Lower lobe of right lung (tissue), 2 donors: Measurements from ENCODE around the gene SLC43A3. TPM values are rescaled to one million over a fixed set of nuclear protein-coding genes. Genes with fewer than 3 reads are reported as not detected.

Experiments used
- ATAC-seq, 2 donors: fragments of 200-7000 bp; cut with Tn5 transposase; one replicate each; pipeline ENCODE4 v1.9.1; 2020 to 2022; ENCODE audit warnings: mild to moderate bottlenecking in 2 of 2, moderate library complexity in 2 of 2
- DNase-seq: peaks from one replicate; pipeline ENCODE4 v3.0.0-alpha.2; 2020
- H3K27ac ChIP-seq: fragments of 200-600 bp; one replicate; pipeline ENCODE4 v1.8.0; 2022
- H3K27me3 ChIP-seq: fragments of 200-600 bp; one replicate; pipeline ENCODE4 v1.8.0; 2022; ENCODE audit warnings: low read depth
- H3K36me3 ChIP-seq: fragments of 200-600 bp; one replicate; pipeline ENCODE4 v1.8.0; 2022; ENCODE audit warnings: mild to moderate bottlenecking
- H3K4me1 ChIP-seq: fragments of 200-600 bp; one replicate; pipeline ENCODE4 v1.8.0; 2022
- H3K4me3 ChIP-seq: fragments of 200-600 bp; one replicate; pipeline ENCODE4 v1.8.0; 2022; ENCODE audit warnings: mild to moderate bottlenecking
- H3K9me3 ChIP-seq: fragments of 200-600 bp; one replicate; pipeline ENCODE4 v1.8.0; 2022
- intact Hi-C: fragments of 100-400 bp; cut with DNase I; formaldehyde crosslinking; loops from one replicate; pipeline ENCODE4 v1.11.0; 2022
- total RNA-seq: library from RNA; stranded (reverse); fragmentation: NEBNext Ultra II Directional; extraction: Animal tissue kit (Norgen Biotek cat#: 25700); gene quantifications from one replicate; pipeline ENCODE4 v1.2.1, GENCODE V29; 2021
- TF ChIP-seq, protein P1 (sequence below): fragments of 200-600 bp; IDR thresholded peaks from one replicate; pipeline ENCODE4 v1.8.0; 2022; ENCODE audit warnings: antibody characterized with exemption, mild to moderate bottlenecking
- donor health status: DM: no; HTN: yes; CAD: no; lungs with severe emphysema.

The SLC43A3 gene
- total RNA-seq, 1 donor from 2014 or later, result 102 TPM

DNA sequence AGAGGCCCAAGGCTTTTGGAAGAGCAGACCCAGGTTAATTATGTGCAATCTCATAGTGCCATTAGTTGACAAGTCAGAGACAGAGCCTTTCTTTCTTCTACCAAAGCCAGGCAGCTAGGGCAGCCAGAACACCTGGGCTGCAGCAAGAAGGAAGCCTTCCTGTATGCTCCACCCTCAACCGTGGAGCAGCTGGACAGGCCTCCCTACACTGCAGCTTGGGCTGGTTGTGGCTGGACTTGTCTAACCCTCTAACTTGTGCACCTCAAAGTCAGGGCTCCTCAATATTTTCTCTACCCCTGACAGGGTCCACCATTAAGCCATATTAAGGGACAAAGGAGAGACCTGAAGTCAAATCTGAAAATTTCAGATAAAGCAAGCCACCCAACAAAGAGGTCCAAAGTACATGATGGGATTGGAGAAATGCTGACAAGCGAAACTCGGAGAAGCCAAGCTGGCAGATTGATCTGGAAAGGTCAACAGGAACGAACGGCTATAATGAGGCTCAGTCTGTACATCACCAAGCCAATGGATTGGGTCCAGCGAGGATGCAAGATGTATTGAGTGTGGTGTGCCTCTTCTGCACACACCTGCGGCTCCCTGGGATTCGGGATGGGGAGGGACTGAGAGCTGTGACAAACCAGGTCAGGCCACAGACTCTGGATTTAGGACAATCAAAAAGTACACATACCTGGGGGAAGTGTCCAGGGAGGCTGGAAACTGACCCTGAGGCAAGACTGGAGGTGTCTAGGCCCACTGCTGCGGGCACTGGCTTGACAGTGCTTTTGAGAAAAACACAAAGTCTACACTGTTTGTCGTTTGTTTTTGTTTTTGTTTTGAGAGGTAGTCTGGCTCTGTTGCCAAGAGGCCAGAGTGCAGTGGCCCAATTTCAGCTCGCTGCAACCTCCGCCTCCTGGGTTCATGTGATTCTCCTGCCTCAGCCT, 11.7 kb upstream of the SLC43A3 start:
- no peak overlapping the region for H3K4me3 ChIP-seq
- TF ChIP-seq, protein P1, sequence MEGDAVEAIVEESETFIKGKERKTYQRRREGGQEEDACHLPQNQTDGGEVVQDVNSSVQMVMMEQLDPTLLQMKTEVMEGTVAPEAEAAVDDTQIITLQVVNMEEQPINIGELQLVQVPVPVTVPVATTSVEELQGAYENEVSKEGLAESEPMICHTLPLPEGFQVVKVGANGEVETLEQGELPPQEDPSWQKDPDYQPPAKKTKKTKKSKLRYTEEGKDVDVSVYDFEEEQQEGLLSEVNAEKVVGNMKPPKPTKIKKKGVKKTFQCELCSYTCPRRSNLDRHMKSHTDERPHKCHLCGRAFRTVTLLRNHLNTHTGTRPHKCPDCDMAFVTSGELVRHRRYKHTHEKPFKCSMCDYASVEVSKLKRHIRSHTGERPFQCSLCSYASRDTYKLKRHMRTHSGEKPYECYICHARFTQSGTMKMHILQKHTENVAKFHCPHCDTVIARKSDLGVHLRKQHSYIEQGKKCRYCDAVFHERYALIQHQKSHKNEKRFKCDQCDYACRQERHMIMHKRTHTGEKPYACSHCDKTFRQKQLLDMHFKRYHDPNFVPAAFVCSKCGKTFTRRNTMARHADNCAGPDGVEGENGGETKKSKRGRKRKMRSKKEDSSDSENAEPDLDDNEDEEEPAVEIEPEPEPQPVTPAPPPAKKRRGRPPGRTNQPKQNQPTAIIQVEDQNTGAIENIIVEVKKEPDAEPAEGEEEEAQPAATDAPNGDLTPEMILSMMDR, result no peak
- no peaks in the 10 kb centered on the region for H3K36me3 ChIP-seq
- no peak overlapping the region for H3K27ac ChIP-seq
- H3K4me1 ChIP-seq, result peaks cover 26% of the 10 kb centered on the region
- ATAC-seq (no peak), DNase-seq (no peak)
- H3K27me3 ChIP-seq, result no peaks in the 10 kb centered on the region
- no peaks in the 10 kb centered on the region for H3K9me3 ChIP-seq
- intact Hi-C loops, result no loop called here

DNA sequence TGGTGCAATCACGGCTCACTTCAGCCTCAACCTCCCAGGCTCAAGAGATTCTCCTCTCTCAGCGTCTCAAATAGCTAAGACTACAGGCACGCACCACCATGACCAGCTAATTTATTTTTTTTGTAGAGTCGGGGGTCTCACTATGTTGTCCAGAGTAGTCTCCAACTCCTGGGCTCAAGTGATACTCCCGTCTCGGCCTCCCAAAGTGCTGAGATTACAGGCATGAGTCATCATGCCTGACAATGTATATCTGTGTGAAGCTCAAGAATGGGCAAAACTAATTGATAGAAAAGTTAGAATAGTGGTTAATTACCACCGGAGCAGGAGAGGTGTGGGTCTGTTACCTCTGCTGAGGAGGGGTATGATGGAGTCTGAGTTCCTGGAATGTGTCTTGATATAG, 9.1 kb upstream of the SLC43A3 start:
- H3K27me3 ChIP-seq, result no peaks in the 10 kb centered on the region
- peaks cover 51% of the 10 kb centered on the region for H3K4me1 ChIP-seq
- intact Hi-C loops, result no loop called here
- ATAC-seq (no peak), DNase-seq (no peak)
- no peaks in the 10 kb centered on the region for H3K9me3 ChIP-seq
- H3K36me3 ChIP-seq, result no peaks in the 10 kb centered on the region
- H3K4me3 ChIP-seq, result no peak overlapping the region
- TF ChIP-seq, protein P1, result no peak
- H3K27ac ChIP-seq, result peak overlapping the region; percentile 58

DNA sequence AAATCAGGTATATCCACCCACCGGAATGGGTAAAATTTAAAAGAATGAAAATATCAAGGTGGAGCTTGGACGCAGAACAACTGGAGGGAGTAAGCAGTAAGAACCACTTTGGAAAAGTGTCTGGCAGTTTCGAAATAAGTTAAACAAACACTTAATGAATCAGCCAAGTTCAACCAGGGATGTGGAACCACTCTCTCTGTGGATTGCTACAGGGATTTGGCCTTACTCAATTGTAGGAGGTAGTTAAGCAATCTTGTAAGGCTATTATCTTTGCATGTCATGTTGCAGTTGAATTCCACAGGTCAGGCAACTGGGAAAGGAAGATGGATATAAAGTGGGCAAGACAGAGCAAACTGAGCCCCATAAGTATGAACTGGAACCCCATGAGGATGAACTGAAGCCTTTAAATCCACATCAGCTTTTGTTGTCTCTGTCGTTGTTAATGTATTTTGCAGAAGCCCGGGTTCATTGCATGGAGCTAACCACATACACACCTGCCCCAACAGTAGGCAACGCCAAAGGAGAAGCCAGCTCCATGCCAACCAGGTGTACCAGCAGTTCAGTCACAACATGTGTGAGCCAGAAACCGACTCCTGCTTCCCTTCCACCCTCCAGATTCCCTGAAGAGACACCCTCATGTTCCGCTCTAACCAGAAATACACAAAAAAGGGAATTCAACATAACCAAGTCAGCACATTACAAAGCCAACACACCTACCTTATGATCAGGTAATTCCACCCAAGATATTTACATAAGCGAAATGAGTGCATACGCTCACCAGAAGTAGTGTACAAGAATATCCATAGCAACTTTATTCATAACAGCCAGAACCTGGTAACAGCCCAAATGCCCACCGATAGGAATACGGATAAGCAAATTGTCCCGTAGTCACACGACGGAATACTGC, 8.0 kb upstream of the SLC43A3 start:
- TF ChIP-seq, protein P1, result no peak
- Histone ChIP-seq H3K36me3 (no peaks in the 10 kb centered on the region), H3K4me3 (no peak overlapping the region), H3K4me1 (peaks cover 53% of the 10 kb centered on the region), H3K27me3 (no peaks in the 10 kb centered on the region), H3K9me3 (no peaks in the 10 kb centered on the region), H3K27ac (peak overlapping the region; percentile 58)
- no peak for DNase-seq
- peak; percentile 89 for ATAC-seq
- intact Hi-C loops, result no loop called here

DNA sequence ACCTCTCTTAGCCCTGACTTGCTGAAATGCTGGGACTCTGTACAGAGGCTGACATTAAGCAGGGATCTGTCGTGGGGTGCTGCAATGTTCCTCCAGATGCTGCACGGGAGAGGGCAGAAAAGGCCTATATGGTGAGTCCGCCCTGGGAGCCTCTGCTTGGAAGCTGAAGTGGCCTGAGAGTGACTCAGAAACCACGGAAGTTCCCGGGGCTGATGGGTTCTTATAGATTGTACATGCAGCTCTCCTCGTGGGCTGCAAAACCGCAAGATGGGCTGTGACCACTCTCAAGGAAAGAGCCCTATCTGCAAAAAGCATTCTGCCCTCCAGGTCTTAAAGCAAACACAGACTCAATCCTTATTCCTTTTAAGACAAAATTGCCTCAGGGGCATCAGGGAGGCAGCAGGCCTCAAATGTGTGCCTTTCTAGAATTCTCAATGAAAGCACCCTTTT, 5.8 kb upstream of the SLC43A3 start:
- Histone ChIP-seq H3K9me3 (no peaks in the 10 kb centered on the region), H3K4me1 (peaks cover 58% of the 10 kb centered on the region), H3K36me3 (no peaks in the 10 kb centered on the region), H3K27me3 (no peaks in the 10 kb centered on the region), H3K4me3 (no peak overlapping the region), H3K27ac (peak overlapping the region; percentile 56)
- intact Hi-C loops, result no loop called here
- ATAC-seq (peak; percentile 52 to 57), DNase-seq (peak; percentile 61)
- TF ChIP-seq, protein P1, result no peak

DNA sequence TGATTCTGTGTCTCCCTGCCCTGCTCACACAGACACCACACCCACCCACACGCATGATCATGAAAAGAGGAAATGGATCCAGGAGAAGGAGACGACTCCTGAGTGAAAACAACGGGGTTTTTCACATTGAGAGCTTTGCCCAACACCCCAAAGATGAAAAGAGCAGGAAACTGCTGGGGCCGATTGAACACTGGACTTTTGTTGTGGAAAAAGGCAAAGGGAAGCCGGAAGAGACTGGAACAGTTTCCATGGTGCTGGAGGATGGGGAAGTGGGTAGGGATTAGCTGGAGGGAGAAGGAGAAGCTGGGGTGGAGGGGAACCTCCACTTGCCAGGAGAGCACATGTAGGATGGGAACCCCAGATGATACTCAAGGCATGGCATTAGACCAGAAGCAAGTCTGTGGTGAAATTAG, 5.2 kb upstream of the SLC43A3 start:
- H3K4me3 ChIP-seq, result no peak overlapping the region
- peak in 1 of 2 donors; percentile 10 for ATAC-seq
- no peak for DNase-seq
- H3K27me3 ChIP-seq, result no peaks in the 10 kb centered on the region
- peaks cover 64% of the 10 kb centered on the region for H3K4me1 ChIP-seq
- H3K36me3 ChIP-seq, result no peaks in the 10 kb centered on the region
- H3K27ac ChIP-seq, result peak overlapping the region; percentile 56
- TF ChIP-seq, protein P1, result no peak
- intact Hi-C loops, result no loop called here
- H3K9me3 ChIP-seq, result no peaks in the 10 kb centered on the region
